Stimulated activated memory B cell treated with anti-CD40 and anti-IgM and Interleukin-4, amounts not matched to agents 10 μg/mL and 1 μg/mL and 100 μg/mL, for 72 hours (primary cell): ENCODE data around the gene IRX6.

Source experiments
- ATAC-seq: fragments of 150-1000 bp; cut with Tn5 transposase; 2 replicates; pipeline ENCODE4 v1.10.0; 2021
- H3K27ac Mint-ChIP-seq: one replicate; pipeline ENCODE4 v1.8.0; 2022; ENCODE audit warnings: mild to moderate bottlenecking, mixed read lengths
- H3K27me3 Mint-ChIP-seq: one replicate; pipeline ENCODE4 v1.8.0; 2022; ENCODE audit warnings: mixed read lengths
- H3K36me3 Mint-ChIP-seq: one replicate; pipeline ENCODE4 v1.8.0; 2022; ENCODE audit warnings: mixed read lengths
- H3K4me1 Mint-ChIP-seq: one replicate; pipeline ENCODE4 v1.8.0; 2022; ENCODE audit warnings: mixed read lengths
- H3K4me3 Mint-ChIP-seq: one replicate; pipeline ENCODE4 v1.8.0; 2022; ENCODE audit warnings: mild to moderate bottlenecking, moderate library complexity, mixed read lengths
- H3K9me3 Mint-ChIP-seq: one replicate; pipeline ENCODE4 v1.8.0; 2022; ENCODE audit warnings: mixed read lengths

IRX6 gene

GRCh38 chr16:55330781-55331647, 7.0 kb downstream of the IRX6 start:
- Mint-ChIP-seq H3K4me3 (no peak overlapping the region), H3K27ac (no peak overlapping the region)
- ATAC-seq = no peak

GRCh38 chr16:55331648-55332185, 7.7 kb downstream of the IRX6 start:
- H3K36me3 Mint-ChIP-seq = no peaks in the 10 kb centered on the region
- peaks cover 2% of the 10 kb centered on the region for H3K9me3 Mint-ChIP-seq
- no peak for ATAC-seq
- H3K27ac Mint-ChIP-seq = no peak overlapping the region
- H3K4me1 Mint-ChIP-seq = peaks cover 12% of the 10 kb centered on the region
- H3K4me3 Mint-ChIP-seq = no peak overlapping the region
- peaks cover 76% of the 10 kb centered on the region for H3K27me3 Mint-ChIP-seq

More at GRCh38 chr16:55330781-55331647, 7.0 kb downstream of the IRX6 start:
- Mint-ChIP-seq H3K9me3 (peaks cover 2% of the 10 kb centered on the region), H3K27me3 (peaks cover 83% of the 10 kb centered on the region), H3K36me3 (no peaks in the 10 kb centered on the region), H3K4me1 (peaks cover 12% of the 10 kb centered on the region)

GRCh38 chr16:55333684-55334083, 9.7 kb downstream of the IRX6 start:
- Mint-ChIP-seq H3K36me3 (no peaks in the 10 kb centered on the region), H3K27me3 (peaks cover 56% of the 10 kb centered on the region), H3K9me3 (peaks cover 2% of the 10 kb centered on the region)

GRCh38 chr16:55338646-55339045, 14.6 kb downstream of the IRX6 start:
- no peak overlapping the region for H3K27ac Mint-ChIP-seq
- peaks cover 13% of the 10 kb centered on the region for H3K4me1 Mint-ChIP-seq
- peaks cover 6% of the 10 kb centered on the region for H3K9me3 Mint-ChIP-seq
- H3K36me3 Mint-ChIP-seq = no peaks in the 10 kb centered on the region
- no peak for ATAC-seq
- peaks cover 6% of the 10 kb centered on the region for H3K27me3 Mint-ChIP-seq
- no peak overlapping the region for H3K4me3 Mint-ChIP-seq

More at GRCh38 chr16:55333684-55334083, 9.7 kb downstream of the IRX6 start:
- Mint-ChIP-seq H3K27ac (no peak overlapping the region), H3K4me1 (peaks cover 12% of the 10 kb centered on the region), H3K4me3 (no peak overlapping the region)
- ATAC-seq = no peak

- Mint-ChIP-seq H3K27me3 (no peaks in the 10 kb centered on the region), H3K27ac (no peak overlapping the region), H3K9me3 (peaks cover 6% of the 10 kb centered on the region), H3K4me3 (no peak overlapping the region), H3K4me1 (peaks cover 13% of the 10 kb centered on the region), H3K36me3 (no peaks in the 10 kb centered on the region)
- ATAC-seq = no peak
Measured at GRCh38 chr16:55340445-55340844, 16.4 kb downstream of the IRX6 start.

- Mint-ChIP-seq H3K27me3 (no peaks in the 10 kb centered on the region), H3K4me1 (peaks cover 13% of the 10 kb centered on the region)
Measured at GRCh38 chr16:55341681-55342080, 17.7 kb downstream of the IRX6 start.

GRCh38 chr16:55346475-55346874, 22.5 kb downstream of the IRX6 start:
- no peaks in the 10 kb centered on the region for H3K4me1 Mint-ChIP-seq
- no peak for ATAC-seq
- H3K27ac Mint-ChIP-seq = no peak overlapping the region
- H3K27me3 Mint-ChIP-seq = peaks cover 18% of the 10 kb centered on the region
- no peak overlapping the region for H3K4me3 Mint-ChIP-seq
- no peaks in the 10 kb centered on the region for H3K36me3 Mint-ChIP-seq
- no peaks in the 10 kb centered on the region for H3K9me3 Mint-ChIP-seq

More at GRCh38 chr16:55341681-55342080, 17.7 kb downstream of the IRX6 start:
- no peaks in the 10 kb centered on the region for H3K36me3 Mint-ChIP-seq
- ATAC-seq = no peak
- peaks cover 3% of the 10 kb centered on the region for H3K9me3 Mint-ChIP-seq
- H3K4me3 Mint-ChIP-seq = no peak overlapping the region
- no peak overlapping the region for H3K27ac Mint-ChIP-seq

- no peak for ATAC-seq
- H3K4me3 Mint-ChIP-seq = no peak overlapping the region
- no peaks in the 10 kb centered on the region for H3K4me1 Mint-ChIP-seq
Measured at GRCh38 chr16:55349867-55350266, 25.9 kb downstream of the IRX6 start.

GRCh38 chr16:55350984-55351383, 27.0 kb downstream of the IRX6 start:
- Mint-ChIP-seq H3K4me3 (no peak overlapping the region), H3K36me3 (no peaks in the 10 kb centered on the region), H3K4me1 (no peaks in the 10 kb centered on the region), H3K9me3 (peaks cover 3% of the 10 kb centered on the region), H3K27ac (no peak overlapping the region), H3K27me3 (peaks cover 18% of the 10 kb centered on the region)
- no peak for ATAC-seq

More at GRCh38 chr16:55349867-55350266, 25.9 kb downstream of the IRX6 start:
- Mint-ChIP-seq H3K27me3 (peaks cover 18% of the 10 kb centered on the region), H3K36me3 (no peaks in the 10 kb centered on the region), H3K9me3 (peaks cover 3% of the 10 kb centered on the region), H3K27ac (no peak overlapping the region)

GRCh38 chr16:55351936-55352335, 27.9 kb downstream of the IRX6 start:
- Mint-ChIP-seq H3K9me3 (peaks cover 3% of the 10 kb centered on the region), H3K36me3 (no peaks in the 10 kb centered on the region), H3K27ac (no peak overlapping the region), H3K4me3 (no peak overlapping the region), H3K4me1 (no peaks in the 10 kb centered on the region), H3K27me3 (peaks cover 18% of the 10 kb centered on the region)
- no peak for ATAC-seq

GRCh38 chr16:55357241-55357640, 33.2 kb downstream of the IRX6 start:
- no peaks in the 10 kb centered on the region for H3K4me1 Mint-ChIP-seq
- peaks cover 3% of the 10 kb centered on the region for H3K9me3 Mint-ChIP-seq
- H3K4me3 Mint-ChIP-seq = no peak overlapping the region
- no peaks in the 10 kb centered on the region for H3K27me3 Mint-ChIP-seq
- H3K27ac Mint-ChIP-seq = no peak overlapping the region
- no peaks in the 10 kb centered on the region for H3K36me3 Mint-ChIP-seq
- no peak for ATAC-seq

- Mint-ChIP-seq H3K4me3 (no peak overlapping the region), H3K36me3 (no peaks in the 10 kb centered on the region), H3K27ac (no peak overlapping the region), H3K4me1 (no peaks in the 10 kb centered on the region), H3K9me3 (no peaks in the 10 kb centered on the region), H3K27me3 (peaks cover 6% of the 10 kb centered on the region)
- ATAC-seq = no peak
Measured at GRCh38 chr16:55359946-55360345, 35.9 kb downstream of the IRX6 start.

GRCh38 chr16:55364811-55365210, 40.8 kb downstream of the IRX6 start:
- ATAC-seq = no peak
- Mint-ChIP-seq H3K4me1 (no peaks in the 10 kb centered on the region), H3K27ac (no peak overlapping the region), H3K4me3 (no peak overlapping the region), H3K9me3 (no peaks in the 10 kb centered on the region), H3K27me3 (peaks cover 10% of the 10 kb centered on the region), H3K36me3 (no peaks in the 10 kb centered on the region)

- ATAC-seq = no peak
- peaks cover 34% of the 10 kb centered on the region for H3K27me3 Mint-ChIP-seq
- no peaks in the 10 kb centered on the region for H3K9me3 Mint-ChIP-seq
- H3K36me3 Mint-ChIP-seq = no peaks in the 10 kb centered on the region
- H3K4me1 Mint-ChIP-seq = peaks cover 6% of the 10 kb centered on the region
- H3K4me3 Mint-ChIP-seq = no peak overlapping the region
- H3K27ac Mint-ChIP-seq = no peak overlapping the region
Measured at GRCh38 chr16:55367301-55367811, 43.4 kb downstream of the IRX6 start.

- no peak for ATAC-seq
Measured at GRCh38 chr16:55367866-55368603, 44.0 kb downstream of the IRX6 start.

More at GRCh38 chr16:55367866-55368603, 44.0 kb downstream of the IRX6 start:
- H3K4me1 Mint-ChIP-seq = peaks cover 6% of the 10 kb centered on the region
- no peaks in the 10 kb centered on the region for H3K9me3 Mint-ChIP-seq
- no peak overlapping the region for H3K27ac Mint-ChIP-seq
- H3K4me3 Mint-ChIP-seq = no peak overlapping the region
- no peaks in the 10 kb centered on the region for H3K36me3 Mint-ChIP-seq
- H3K27me3 Mint-ChIP-seq = peaks cover 40% of the 10 kb centered on the region
